Upper lobe of left lung (tissue), 4 donors: ENCODE results near the gene PRELP.

Experiments
- EP300 ChIP-seq, 4 donors: sonication (generic); formaldehyde crosslinking; IDR thresholded peaks; one replicate each; pipeline ENCODE4 v1.5.1; 2017; ENCODE audit warnings: antibody characterized with exemption in 4 of 4, control low read depth in 2 of 4
- POLR2A ChIP-seq, 4 donors: fragments of 450-650 bp; IDR thresholded peaks; one replicate each; pipeline ENCODE4 v1.5.1; 2016 to 2017; ENCODE audit warnings: antibody characterized with exemption in 4 of 4, mild to moderate bottlenecking in 2 of 4
- POLR2AphosphoS5 ChIP-seq, 2 donors: sonication (generic); formaldehyde crosslinking; IDR thresholded peaks; one replicate each; pipeline ENCODE4 v1.5.1; 2017; ENCODE audit warnings: antibody characterized with exemption in 2 of 2
- TF ChIP-seq, protein P1 (sequence below), 6 experiments: fragments of 450-650 bp in 4 of 6; fragments of 200-600 bp in 2 of 6; sonication (generic) in 2 of 6; IDR thresholded peaks; one replicate each; pipeline ENCODE4 v1.5.1; 2016 to 2019; ENCODE audit warnings: antibody characterized with exemption in 6 of 6

DNA sequence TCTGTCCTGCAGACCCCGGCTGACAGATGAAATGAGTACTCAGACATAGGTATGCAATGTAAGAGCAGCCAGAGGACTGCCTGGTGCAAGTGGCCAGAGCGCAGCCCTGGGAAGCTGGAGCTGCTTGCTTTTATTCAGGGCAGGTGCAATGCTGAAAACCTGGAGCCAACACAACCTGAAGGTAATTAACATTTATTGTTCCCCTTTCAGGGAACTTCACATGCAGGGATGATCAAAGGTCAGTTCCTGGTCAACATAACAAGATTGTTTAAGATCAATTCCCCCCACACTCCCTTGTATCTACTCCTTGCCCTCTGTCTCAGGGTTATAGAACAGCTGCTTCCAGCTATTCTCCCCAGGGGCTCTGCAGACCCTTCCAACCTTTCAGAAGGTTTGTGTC lies 48.7 kb upstream of the PRELP start:
- TF ChIP-seq, protein P1, sequence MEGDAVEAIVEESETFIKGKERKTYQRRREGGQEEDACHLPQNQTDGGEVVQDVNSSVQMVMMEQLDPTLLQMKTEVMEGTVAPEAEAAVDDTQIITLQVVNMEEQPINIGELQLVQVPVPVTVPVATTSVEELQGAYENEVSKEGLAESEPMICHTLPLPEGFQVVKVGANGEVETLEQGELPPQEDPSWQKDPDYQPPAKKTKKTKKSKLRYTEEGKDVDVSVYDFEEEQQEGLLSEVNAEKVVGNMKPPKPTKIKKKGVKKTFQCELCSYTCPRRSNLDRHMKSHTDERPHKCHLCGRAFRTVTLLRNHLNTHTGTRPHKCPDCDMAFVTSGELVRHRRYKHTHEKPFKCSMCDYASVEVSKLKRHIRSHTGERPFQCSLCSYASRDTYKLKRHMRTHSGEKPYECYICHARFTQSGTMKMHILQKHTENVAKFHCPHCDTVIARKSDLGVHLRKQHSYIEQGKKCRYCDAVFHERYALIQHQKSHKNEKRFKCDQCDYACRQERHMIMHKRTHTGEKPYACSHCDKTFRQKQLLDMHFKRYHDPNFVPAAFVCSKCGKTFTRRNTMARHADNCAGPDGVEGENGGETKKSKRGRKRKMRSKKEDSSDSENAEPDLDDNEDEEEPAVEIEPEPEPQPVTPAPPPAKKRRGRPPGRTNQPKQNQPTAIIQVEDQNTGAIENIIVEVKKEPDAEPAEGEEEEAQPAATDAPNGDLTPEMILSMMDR (IDR thresholded peaks at IDR 0.05): no peak
- TF ChIP-seq POLR2A (IDR thresholded peaks at IDR 0.05): no peak
- TF ChIP-seq POLR2AphosphoS5 (IDR thresholded peaks at IDR 0.05): no peak
- TF ChIP-seq EP300 (IDR thresholded peaks at IDR 0.05): no peak
